ENCODE results near the gene ADARB1. TPM values are rescaled to one million over a fixed set of nuclear protein-coding genes. Genes with fewer than 3 reads are reported as not detected.

Gene ADARB1
- total and polyA plus RNA-seq, 9 of the 15 experiments (the other 6 are each of a cell fraction or from before 2014, with no cell fraction given) = 6.7 to 16.0 (median 8.3) TPM

GRCh38 chr21:45184869-45185268 is 110.5 kb downstream of the ADARB1 start (continued):
- TF ChIP-seq ZNF280A (IDR thresholded peaks at IDR 0.05; ENCODE audit: low read depth, partially characterized antibody) (no peak), SNIP1 (IDR thresholded peaks at IDR 0.05; ENCODE audit: low read depth) (no peak), NFIC (IDR thresholded peaks at IDR 0.05) (no peak), TRIM28 (IDR thresholded peaks at IDR 0.05) (no peak)

GRCh38 chr21:45186709-45187108 is 112.3 kb downstream of the ADARB1 start:
- H3K79me2 ChIP-seq (ENCODE audit: control insufficient read depth, insufficient read depth, low read length) = no peaks in the 10 kb centered on the region
- peaks cover 0 to 2% of the 10 kb centered on the region in 2 experiments; a peak in 2 of 5 replicates for H3K27me3 ChIP-seq (ENCODE audit: control insufficient read depth in 2 of 2, insufficient read depth in 2 of 2, low read length in 2 of 2)
- H3K9ac ChIP-seq (ENCODE audit: insufficient read depth in 1 of 2, low read depth in 2 of 2, low read length in 2 of 2) = no peak overlapping the region
- intact Hi-C loops (cut with micrococcal nuclease) (no loop called here), in situ Hi-C loops (cut with MboI) (no loop called here)
- DNase-seq (ENCODE audit: extremely low read depth in 1 of 4, low spot score in 3 of 4) = no peak
- H3K9me3 ChIP-seq (replicated peaks; ENCODE audit: control insufficient read depth, insufficient read depth, low read depth, low read length) = peaks cover 12% of the 10 kb centered on the region
- CTCF ChIA-PET (ENCODE audit: low intra/inter-chr PET ratio) = no interaction called here
- WGBS (ENCODE audit: insufficient coverage, low coverage, missing lambda C conversion rate) = 0% methylated on average over 1 of the region's 1 CpG
- H3K4me2 ChIP-seq (ENCODE audit: insufficient read depth, low read length) = no peak overlapping the region
- no peak for FAIRE-seq
- H3K36me3 ChIP-seq (ENCODE audit: control insufficient read depth, insufficient read depth, low read length) = peaks cover 4% of the 10 kb centered on the region; the same call in 1 of the 3 replicates
- no TSS peak for BruUV-seq (replicated peaks)
- H3K4me1 ChIP-seq (replicated peaks in 1 of 2; ENCODE audit: control insufficient read depth in 2 of 2, insufficient read depth in 2 of 2, low read length in 2 of 2) = no peaks in the 10 kb centered on the region
- no peak overlapping the region for H3K4me3 ChIP-seq
- no peak for ATAC-seq
- POLR2A ChIA-PET = no interaction called here
- H4K20me1 ChIP-seq (replicated peaks; ENCODE audit: control insufficient read depth, insufficient read depth, low read length) = no peaks in the 10 kb centered on the region
- no peak overlapping the region for H3K27ac ChIP-seq (ENCODE audit: extremely low read depth, low read depth, low read length)
- H2AFZ ChIP-seq (ENCODE audit: low read depth, low read length) = no peak overlapping the region
- no peaks in the 10 kb centered on the region for H3K9me1 ChIP-seq (ENCODE audit: control insufficient read depth, insufficient read depth, low read length)
- TF ChIP-seq ZNF174 (CRISPR knock-in tag; IDR thresholded peaks at IDR 0.05) (no peak), RBM25 (IDR thresholded peaks at IDR 0.05; ENCODE audit: low read depth, low read length, severe bottlenecking) (peak; percentile 83), ZBTB40 (IDR thresholded peaks at IDR 0.05) (peak; percentile 67; the same call in 1 of the 2 replicates), ZBTB40 (CRISPR knock-in tag; IDR thresholded peaks at IDR 0.05) (no peak), TFE3 (CRISPR knock-in tag; IDR thresholded peaks at IDR 0.05) (no peak)

Measured in K562 (cell line).